ENCODE results near the gene PLIN4.
A peak's percentile ranks its signal among the peaks of the same experiment; 100 is the strongest.
"Not testable (repeated sequence)": the region's sequence is repeated elsewhere in the genome, so short reads cannot be mapped to it uniquely, and the experiment has no call there.

PLIN4 gene

DNA sequence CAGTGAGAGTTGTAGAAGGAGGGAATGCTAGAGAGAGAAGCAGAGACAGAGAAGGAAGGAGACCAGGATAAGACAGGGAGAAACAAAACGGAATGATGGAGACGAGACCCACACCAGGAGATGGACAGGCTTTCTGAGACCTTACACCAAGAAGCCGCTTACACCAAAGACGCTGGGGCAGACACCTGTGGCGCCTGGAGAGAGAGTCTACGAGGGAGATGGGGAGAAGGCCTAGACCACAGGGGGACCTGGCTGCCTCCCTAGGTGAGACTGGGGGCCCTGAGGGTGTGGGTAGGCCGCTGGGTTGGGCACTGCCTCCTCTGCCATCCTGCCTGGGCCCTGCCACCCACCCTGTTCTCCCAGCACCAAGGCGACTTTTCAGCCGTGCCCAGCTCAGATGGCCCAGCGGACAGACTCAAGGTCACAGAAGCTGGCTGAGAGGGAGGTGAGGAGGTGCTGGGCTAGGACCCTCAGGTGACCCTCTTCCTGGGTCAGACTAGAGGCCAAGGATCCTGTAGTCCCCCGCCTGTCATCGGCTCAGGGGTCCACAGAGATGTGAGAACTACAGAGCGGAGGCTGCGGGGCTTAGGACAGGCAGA, 11.7 kb upstream of the PLIN4 start:
- DNase-seq, result no peak

DNA sequence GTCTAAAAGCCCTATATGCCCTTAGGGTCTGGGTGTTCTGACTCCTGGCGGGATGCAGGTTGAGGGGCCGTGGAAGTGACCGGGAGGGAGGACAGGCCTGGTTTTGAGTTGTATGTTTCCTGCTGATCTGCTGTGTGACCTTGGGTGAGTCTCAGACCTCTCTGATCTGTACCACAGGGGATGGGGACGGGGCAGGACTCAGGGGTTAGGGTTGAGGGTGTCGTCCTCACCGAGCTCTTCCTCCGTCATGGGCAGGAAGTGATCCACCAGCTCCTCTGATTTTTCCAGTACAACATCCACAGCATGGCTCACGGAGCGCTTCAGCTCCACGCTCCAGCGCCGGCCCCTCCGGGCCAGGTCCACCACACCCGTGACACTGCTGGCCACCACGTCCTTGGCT, 10.6 kb upstream of the PLIN4 start:
- no peak for DNase-seq

GRCh38 chr19:4527377-4527776, 9.1 kb upstream of the PLIN4 start:
- DNase-seq, result not testable (repeated sequence)

DNA sequence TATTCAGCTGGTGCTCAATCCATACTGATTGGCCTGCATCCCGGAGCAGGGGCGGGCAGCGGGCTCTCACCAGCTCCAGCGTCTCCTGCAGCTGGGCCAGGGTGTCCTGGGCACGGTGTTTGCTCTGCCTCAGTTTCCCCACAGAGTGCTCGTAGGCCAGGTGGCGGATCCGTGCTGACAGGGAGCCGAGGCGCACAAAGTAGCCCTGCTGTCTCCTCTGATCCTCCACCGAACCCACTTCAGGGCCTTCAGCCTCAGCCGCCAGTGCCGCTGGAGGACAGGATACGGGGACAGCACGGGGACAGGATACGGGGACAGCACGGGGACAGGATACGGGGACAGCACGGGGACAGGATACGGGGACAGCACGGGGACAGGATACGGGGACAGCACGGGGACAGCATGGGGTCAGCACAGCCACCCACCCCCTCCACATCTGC, 7.3 kb upstream of the PLIN4 start:
- no peak for DNase-seq

GRCh38 chr19:4524808-4525562, 6.7 kb upstream of the PLIN4 start:
- DNase-seq, result peak in 11 of 56 donors; percentile 1 to 49 (median 8)

- DNase-seq, result peak in 8 of 56 donors; percentile 2 to 54 (median 14)
Measured at GRCh38 chr19:4523306-4524110, 5.2 kb upstream of the PLIN4 start.

GRCh38 chr19:4522291-4523002, 4.2 kb upstream of the PLIN4 start:
- no peak for DNase-seq

- DNase-seq, result no peak
Measured at GRCh38 chr19:4521888-4522242, 3.6 kb upstream of the PLIN4 start.

DNA sequence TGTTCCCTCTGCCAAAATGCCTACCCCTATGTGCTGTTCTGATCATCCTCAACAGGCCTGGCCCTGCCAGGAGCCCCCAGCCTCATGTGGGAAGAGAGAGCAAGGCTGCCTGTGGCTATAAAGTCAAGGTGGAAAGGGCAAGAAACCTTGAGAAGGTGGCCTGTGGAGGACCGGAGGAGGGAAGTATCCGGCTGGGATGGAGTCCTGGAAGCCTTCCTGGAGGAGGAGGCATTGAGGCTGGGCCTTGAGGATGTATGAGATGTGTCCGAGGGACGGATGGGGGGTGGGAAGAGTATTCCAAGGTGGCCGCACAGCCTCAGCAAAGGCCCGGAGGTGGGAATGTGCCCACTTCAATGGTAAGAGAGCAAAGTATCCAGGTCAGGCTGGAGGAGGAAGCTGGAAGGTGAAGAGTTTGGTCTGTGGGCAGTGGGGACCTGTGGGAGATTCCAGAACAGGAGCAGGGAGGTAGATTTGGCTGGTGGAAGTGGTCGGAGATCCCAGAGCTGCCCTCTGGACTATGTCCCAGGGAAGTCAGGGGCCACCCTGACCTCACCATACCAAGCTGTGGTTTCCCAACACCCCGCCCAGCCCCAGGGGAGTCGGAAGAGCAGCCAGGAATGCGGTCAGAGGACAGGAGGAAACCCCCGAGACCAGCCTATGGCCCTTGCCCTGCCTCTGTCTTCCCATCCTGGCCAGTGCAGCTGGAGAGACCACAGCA, 3.0 kb upstream of the PLIN4 start:
- no peak for DNase-seq

DNA sequence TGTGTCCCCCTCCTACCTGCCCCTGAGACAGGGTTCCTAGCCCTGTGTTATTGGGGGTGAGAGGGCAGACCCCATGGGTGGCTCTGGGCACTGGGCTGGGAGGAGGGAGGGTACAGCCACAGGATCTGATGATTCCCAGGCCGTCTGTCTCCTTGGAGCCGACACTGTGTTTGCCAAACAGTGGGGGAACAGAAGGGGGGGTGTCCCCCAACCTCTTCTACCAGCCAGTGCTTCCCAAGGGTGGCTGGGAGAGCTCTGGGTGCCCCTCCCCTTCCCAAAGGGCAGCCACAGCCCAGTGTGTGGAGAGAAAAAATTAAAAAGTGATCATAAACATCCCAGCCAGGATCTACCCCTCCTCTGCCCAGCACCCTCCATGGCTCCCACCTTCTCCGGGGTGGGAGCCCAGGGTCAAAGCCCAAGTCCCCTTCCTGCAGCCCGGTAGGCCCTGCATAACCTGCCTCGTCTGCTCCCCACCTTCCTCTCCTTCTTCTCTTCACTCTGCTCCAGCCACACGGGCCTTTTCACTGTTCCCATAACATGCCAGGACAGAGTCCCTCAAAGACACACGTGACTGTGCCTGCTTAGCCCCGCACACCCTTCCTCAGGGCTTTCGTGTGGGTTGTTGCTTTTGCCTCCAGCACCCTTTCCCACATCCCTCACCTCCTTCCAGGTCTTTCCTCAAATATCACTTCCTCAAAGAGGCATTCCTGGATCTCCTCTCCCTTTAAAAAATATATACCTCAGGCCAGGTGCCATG, 1.4 kb upstream of the PLIN4 start:
- DNase-seq, result peak in 10 of 56 donors; percentile 7 to 55 (median 21)

DNA sequence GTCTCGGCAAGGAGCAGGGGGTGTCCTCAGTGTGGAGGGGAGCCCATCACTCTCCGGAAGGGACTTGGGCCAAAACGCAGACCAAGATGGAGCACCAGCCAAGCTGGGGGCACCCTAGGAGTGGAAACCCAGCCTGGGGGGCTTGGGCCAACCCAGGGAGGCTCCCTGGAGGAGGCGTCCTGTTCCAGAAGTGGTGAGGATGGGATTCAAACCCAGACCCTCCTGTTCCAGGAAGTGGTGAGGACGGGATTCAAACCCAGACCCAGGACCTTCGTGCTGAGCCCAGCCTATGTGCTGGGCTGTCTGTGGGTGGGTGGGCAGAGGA, 848 bp upstream of the PLIN4 start:
- DNase-seq, result no peak

DNA sequence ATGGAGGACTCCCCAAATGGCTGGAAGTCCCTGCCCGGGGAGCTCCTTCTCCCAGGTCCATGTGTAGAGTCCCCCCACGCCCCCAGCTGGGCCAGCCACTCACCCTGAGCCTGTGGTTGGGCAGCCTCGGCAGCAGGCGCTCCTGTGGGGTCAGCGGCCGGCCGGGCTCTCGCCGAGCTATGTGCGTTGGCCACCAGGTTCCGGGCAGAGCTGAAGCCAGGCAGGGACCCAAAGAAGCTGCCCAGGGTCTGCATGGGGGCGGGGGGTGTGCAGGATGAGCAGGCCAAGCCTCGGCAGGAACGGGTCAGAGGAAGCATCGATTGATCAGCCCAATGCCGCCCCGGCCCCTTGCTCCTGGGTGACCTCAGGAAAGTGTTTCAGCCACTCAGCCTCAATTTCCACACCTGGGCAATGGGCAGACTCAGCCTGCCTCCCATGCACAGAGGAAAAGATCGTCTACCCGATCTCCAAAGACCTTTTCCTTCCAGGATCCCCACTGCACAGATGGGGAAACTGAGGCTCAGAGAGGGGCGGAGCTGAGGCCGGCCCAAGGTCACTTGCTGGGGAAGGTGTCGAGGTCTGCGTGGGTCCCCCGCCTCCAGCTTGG, 732 bp downstream of the PLIN4 start:
- no peak for DNase-seq

- DNase-seq, result peak in 6 of 56 donors; percentile 3 to 49 (median 12)
Measured at GRCh38 chr19:4516939-4517300, 1.4 kb downstream of the PLIN4 start.

GRCh38 chr19:4516199-4516938, 1.9 kb downstream of the PLIN4 start:
- DNase-seq, result no peak

- DNase-seq, result no peak
Measured at GRCh38 chr19:4515732-4516131, 2.6 kb downstream of the PLIN4 start.

GRCh38 chr19:4513248-4513647, 5.0 kb downstream of the PLIN4 start:
- no peak for DNase-seq

- DNase-seq, result no peak
Measured at GRCh38 chr19:4512070-4512469, 6.2 kb downstream of the PLIN4 start.

DNA sequence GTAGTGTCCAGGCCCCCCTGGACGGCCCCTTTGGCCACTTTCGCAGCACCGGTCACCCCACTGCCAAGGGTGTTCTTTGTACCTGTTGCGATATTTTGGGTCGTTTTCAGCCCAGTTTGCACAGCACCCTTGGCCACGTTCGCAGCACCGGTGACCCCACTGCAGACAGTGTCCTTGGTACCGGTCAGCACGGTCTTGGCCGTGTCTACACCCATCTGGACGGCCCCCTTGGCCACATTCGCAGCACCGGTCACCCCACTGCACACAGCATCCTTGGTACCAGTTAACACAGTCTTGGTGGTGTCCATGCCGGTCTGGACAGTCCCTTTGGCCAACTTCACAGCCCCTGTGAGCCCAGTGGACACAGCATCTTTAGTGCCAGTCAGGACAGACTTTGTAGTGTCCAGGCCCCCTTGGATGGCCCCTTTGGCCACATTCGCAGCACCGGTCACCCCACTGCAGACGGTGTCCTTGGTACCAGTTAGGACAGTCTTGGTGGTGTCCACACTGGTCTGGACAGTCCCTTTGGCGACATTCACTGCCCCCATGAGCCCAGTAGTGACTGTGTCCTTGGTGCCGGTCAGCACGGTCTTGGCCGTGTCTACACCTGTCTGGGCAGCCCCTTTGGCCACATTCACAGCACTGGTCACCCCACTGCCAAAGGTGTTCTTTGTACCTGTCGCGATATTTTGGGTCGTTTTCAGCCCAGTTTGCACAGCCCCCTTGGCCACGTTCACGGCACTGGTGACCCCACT, 6.8 kb downstream of the PLIN4 start:
- no peak for DNase-seq
